OCI-LY3 (cell line): ENCODE results near the gene VCAN.

Experiments used
- CTCF ChIP-seq: fragments of 200-600, 300-600 bp; sonication (generic); IDR thresholded peaks from 2 replicates; pipeline ENCODE4 v1.5.1; 2014; ENCODE audit warnings: antibody characterized with exemption, low read length, low read depth
- EZH2phosphoT487 ChIP-seq: fragments of 200-600 bp; shearing (Covaris generic); IDR thresholded peaks from 2 replicates; pipeline ENCODE4 v1.6.1; 2018; ENCODE audit warnings: antibody characterized with exemption, mixed run types, low read depth

- no peak for TF ChIP-seq EZH2phosphoT487
- no peak for TF ChIP-seq CTCF
Observed at GRCh38 chr5:83563631-83564030, 92.1 kb downstream of the VCAN start.
